ENCODE data around the gene NQO1. TPM values are rescaled to one million over a fixed set of nuclear protein-coding genes. Genes with fewer than 3 reads are reported as not detected.
"Not testable (repeated sequence)": the region's sequence is repeated elsewhere in the genome, so short reads cannot be mapped to it uniquely, and the experiment has no call there.

Gene NQO1
- polyA plus RNA-seq, 1 experiment: 731 TPM

GRCh38 chr16:69741951-69742904 lies 15.9 kb upstream of the NQO1 start:
- no peaks in the 10 kb centered on the region for H3K27me3 ChIP-seq (ENCODE audit: control insufficient read depth, insufficient read depth, low read length)
- no peak for TF ChIP-seq CTCF (IDR thresholded peaks at IDR 0.05; ENCODE audit: insufficient read depth, low read depth, low read length)
- ChIA-PET CTCF (interaction anchor here (0.9 to 2.6 kb wide), 2 partner anchors 12 to 346 kb away, joined by 3 to 10 read pairs; partner anchors contain the start of gene NOB1), POLR2A (no interaction called here)
- H3K4me3 ChIP-seq (ENCODE audit: low read depth, low read length): no peak overlapping the region
- no peak for DNase-seq (ENCODE audit: low read depth)
- peaks cover 29% of the 10 kb centered on the region for H3K36me3 ChIP-seq (ENCODE audit: control insufficient read depth, insufficient read depth, low read length)

GRCh38 chr16:69741519-69741918 lies 15.2 kb upstream of the NQO1 start:
- POLR2A ChIA-PET: no interaction called here
- no peak for DNase-seq (ENCODE audit: low read depth)
- CTCF ChIA-PET: interaction anchor here (0.6 to 2.6 kb wide), 3 partner anchors 13 to 53 kb away, joined by 3 to 10 read pairs (median 4); partner anchors contain the start of gene NOB1
- no peaks in the 10 kb centered on the region for H3K27me3 ChIP-seq (ENCODE audit: control insufficient read depth, insufficient read depth, low read length)
- no peak for TF ChIP-seq CTCF (IDR thresholded peaks at IDR 0.05; ENCODE audit: insufficient read depth, low read depth, low read length)
- peaks cover 29% of the 10 kb centered on the region for H3K36me3 ChIP-seq (ENCODE audit: control insufficient read depth, insufficient read depth, low read length)
- H3K4me3 ChIP-seq (ENCODE audit: low read depth, low read length): no peak overlapping the region

- H3K27me3 ChIP-seq (ENCODE audit: control insufficient read depth, insufficient read depth, low read length): no peaks in the 10 kb centered on the region
- CTCF ChIA-PET: no interaction called here
- H3K4me3 ChIP-seq (ENCODE audit: low read depth, low read length): no peak overlapping the region
- H3K36me3 ChIP-seq (ENCODE audit: control insufficient read depth, insufficient read depth, low read length): no peaks in the 10 kb centered on the region
- TF ChIP-seq CTCF (IDR thresholded peaks at IDR 0.05; ENCODE audit: insufficient read depth, low read depth, low read length): no peak
- no peak for DNase-seq (ENCODE audit: low read depth)
- POLR2A ChIA-PET: no interaction called here
Measured at GRCh38 chr16:69732101-69732500, 5.7 kb upstream of the NQO1 start.

GRCh38 chr16:69731280-69731679 lies 4.9 kb upstream of the NQO1 start:
- H3K4me3 ChIP-seq (ENCODE audit: low read depth, low read length); CTCF ChIA-PET; POLR2A ChIA-PET; DNase-seq (ENCODE audit: low read depth); H3K36me3 ChIP-seq (ENCODE audit: control insufficient read depth, insufficient read depth, low read length); H3K27me3 ChIP-seq (ENCODE audit: control insufficient read depth, insufficient read depth, low read length): not testable (repeated sequence)

GRCh38 chr16:69729030-69729429 lies 2.7 kb upstream of the NQO1 start:
- H3K27me3 ChIP-seq (ENCODE audit: control insufficient read depth, insufficient read depth, low read length); H3K4me3 ChIP-seq (ENCODE audit: low read depth, low read length); DNase-seq (ENCODE audit: low read depth); H3K36me3 ChIP-seq (ENCODE audit: control insufficient read depth, insufficient read depth, low read length): not testable (repeated sequence)
- ChIA-PET CTCF (interaction anchor here (2.2 kb wide), 1 partner anchor 26 kb away, joined by 14 read pairs; the partner anchor contains the start of gene NOB1), POLR2A (interaction anchor here (0.6 kb wide), 1 partner anchor 556 kb away, joined by 8 read pairs; no protein-coding TSS in a partner anchor)

- ChIA-PET POLR2A (no interaction called here), CTCF (interaction anchor here (1.4 to 2.2 kb wide), 3 partner anchors 9 to 27 kb away, joined by 4 to 14 read pairs (median 7); partner anchors contain the start of gene NOB1)
- TF ChIP-seq CTCF (IDR thresholded peaks at IDR 0.05; ENCODE audit: insufficient read depth, low read depth, low read length): no peak
- Histone ChIP-seq H3K27me3 (ENCODE audit: control insufficient read depth, insufficient read depth, low read length) (no peaks in the 10 kb centered on the region), H3K36me3 (ENCODE audit: control insufficient read depth, insufficient read depth, low read length) (no peaks in the 10 kb centered on the region), H3K4me3 (ENCODE audit: low read depth, low read length) (no peak overlapping the region)
- no peak for DNase-seq (ENCODE audit: low read depth)
Measured at GRCh38 chr16:69727916-69728270, 1.5 kb upstream of the NQO1 start.
